ENCODE data around the gene RBMS3. TPM values are rescaled to one million over a fixed set of nuclear protein-coding genes. Genes with fewer than 3 reads are reported as not detected.

RBMS3 gene
- total and polyA plus RNA-seq, 2 of the 8 experiments (the other 6 are each of a cell fraction or from before 2014, with no cell fraction given) = 3.7 to 6.9 TPM

DNA sequence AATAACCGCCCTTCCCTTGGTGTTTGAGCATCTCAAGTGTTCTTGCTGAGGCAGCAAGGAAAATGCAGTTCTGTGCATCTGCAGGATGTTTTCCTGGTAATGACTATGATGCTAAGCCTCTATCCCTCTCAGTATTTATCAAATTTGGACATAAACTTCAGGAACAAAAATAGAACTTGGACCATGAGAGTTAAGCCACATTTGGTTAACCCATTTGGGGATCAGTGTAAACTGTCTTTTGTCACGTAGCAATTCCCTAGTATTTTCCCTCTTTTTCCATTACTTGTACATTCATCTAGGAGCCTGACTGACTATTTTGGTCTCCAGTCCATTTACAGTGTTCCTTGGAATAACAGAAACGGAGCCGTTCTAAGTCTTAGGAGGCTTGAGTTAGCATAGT, 250.8 kb downstream of the RBMS3 start:
- H3K9ac ChIP-seq (replicated peaks in 1 of 4; ENCODE audit: extremely low read depth in 1 of 4, low read depth in 3 of 4, low read length in 3 of 4) = no peak overlapping the region
- H3K4ac ChIP-seq (replicated peaks; ENCODE audit: insufficient read length, low read depth, low read length) = no peak overlapping the region
- H3K27ac ChIP-seq (ENCODE audit: low read depth, low read length) = no peak overlapping the region
- no peak for FAIRE-seq
- H3K18ac ChIP-seq (ENCODE audit: extremely low read depth, low read length) = no peak overlapping the region
- H2BK20ac ChIP-seq (ENCODE audit: low read length) = no peak overlapping the region
- H3K79me2 ChIP-seq (ENCODE audit: control insufficient read depth in 1 of 2, insufficient read depth in 2 of 2, low read length in 2 of 2) = no peaks in the 10 kb centered on the region
- H3K23ac ChIP-seq (ENCODE audit: insufficient read length) = no peak overlapping the region
- no peak overlapping the region for H2BK120ac ChIP-seq (replicated peaks; ENCODE audit: low read depth, low read length)
- no peak overlapping the region for H3K4me2 ChIP-seq (ENCODE audit: insufficient read depth in 1 of 2, low read depth in 2 of 2, low read length in 2 of 2)
- no peaks in the 10 kb centered on the region for H3K4me1 ChIP-seq (replicated peaks in 1 of 4; ENCODE audit: control insufficient read depth in 3 of 4, insufficient read depth in 4 of 4, low read length in 3 of 4)
- no peak overlapping the region for H2BK12ac ChIP-seq (ENCODE audit: low read depth, low read length)
- peaks cover 0 to 2% (median 0%) of the 10 kb centered on the region in 4 experiments; a peak in 1 of 7 replicates for H3K27me3 ChIP-seq (replicated peaks in 1 of 4; ENCODE audit: control insufficient read depth in 3 of 4, extremely low read depth in 1 of 4, insufficient read depth in 3 of 4, low read length in 3 of 4)
- no peaks in the 10 kb centered on the region for H3K23me2 ChIP-seq (ENCODE audit: low read depth, low read length)
- H3K9me3 ChIP-seq (ENCODE audit: insufficient read depth in 2 of 2, low read depth in 1 of 2, low read length in 1 of 2) = no peaks in the 10 kb centered on the region
- no peaks in the 10 kb centered on the region for H3K36me3 ChIP-seq (ENCODE audit: control insufficient read depth in 2 of 4, insufficient read depth in 4 of 4, low read length in 3 of 4)
- CTCF ChIA-PET (ENCODE audit: partially characterized antibody) = no interaction called here
- no peak overlapping the region for H4K91ac ChIP-seq (replicated peaks; ENCODE audit: insufficient read length, low read length)
- no peak overlapping the region for H3K14ac ChIP-seq (ENCODE audit: insufficient read length)
- TF ChIP-seq FOSL1 (IDR thresholded peaks at IDR 0.05; ENCODE audit: insufficient read depth, low read depth, low read length) = no peak
- H2BK15ac ChIP-seq (ENCODE audit: low read length) = no peak overlapping the region
- no peak overlapping the region for H4K8ac ChIP-seq (ENCODE audit: extremely low read depth, insufficient read depth, low read length)
- H4K5ac ChIP-seq (ENCODE audit: insufficient read length, low read depth, low read length) = no peak overlapping the region
- POLR2A ChIA-PET (ENCODE audit: partially characterized antibody) = no interaction called here
- H3K79me1 ChIP-seq (ENCODE audit: low read depth, low read length) = no peaks in the 10 kb centered on the region
- H3K4me3 ChIP-seq (ENCODE audit: extremely low read depth in 1 of 4, insufficient read depth in 2 of 4, low read depth in 3 of 4, low read length in 4 of 4) = no peak overlapping the region
- WGBS, 2 experiments (ENCODE audit: extremely low coverage in 1 of 2, insufficient coverage in 1 of 2, insufficient read length in 1 of 2, insufficient replicate concordance in 2 of 2, low coverage in 1 of 2, low lambda C conversion rate in 2 of 2, missing lambda C conversion rate in 1 of 2) = 65% methylated on average over 4 of the region's 4 CpGs; no CpG with 5 or more reads in 1 of the 2 experiments
- no peak for DNase-seq (ENCODE audit: low read depth in 1 of 2, low spot score in 2 of 2)
- H3K56ac ChIP-seq (replicated peaks; ENCODE audit: insufficient read length, low read depth, low read length) = no peak overlapping the region
- H2AFZ ChIP-seq (ENCODE audit: low read length) = no peak overlapping the region
- no peak overlapping the region for H2BK5ac ChIP-seq (ENCODE audit: low read depth, low read length)
- H4K20me1 ChIP-seq (replicated peaks in 1 of 2; ENCODE audit: control insufficient read depth in 1 of 2, insufficient read depth in 2 of 2, low read length in 2 of 2) = no peaks in the 10 kb centered on the region
- no peak overlapping the region for H2AK5ac ChIP-seq (ENCODE audit: low read depth, low read length)
